ENCODE results near the gene C5.

C5 gene

GRCh38 chr9:120922404-120923195 lies 127.5 kb downstream of the C5 start:
- no peak for DNase-seq (ENCODE audit: low spot score)
- in situ Hi-C loops (cut with MboI; ENCODE audit: low sequenced_read_pairs, unreplicated experiment): no loop called here

GRCh38 chr9:120921661-120922181 lies 128.4 kb downstream of the C5 start:
- TF ChIP-seq CTCF (IDR thresholded peaks at IDR 0.05; ENCODE audit: borderline replicate concordance, control extremely low read depth, extremely low read depth, insufficient read depth, missing control alignments): no peak
- peak; percentile 27 for DNase-seq (ENCODE audit: low spot score)
- in situ Hi-C loops (cut with MboI; ENCODE audit: low sequenced_read_pairs, unreplicated experiment): no loop called here

More at GRCh38 chr9:120922404-120923195, 127.5 kb downstream of the C5 start:
- no peak for TF ChIP-seq CTCF (IDR thresholded peaks at IDR 0.05; ENCODE audit: borderline replicate concordance, control extremely low read depth, extremely low read depth, insufficient read depth, missing control alignments)

- DNase-seq (ENCODE audit: low spot score): no peak
- in situ Hi-C loops (cut with MboI; ENCODE audit: low sequenced_read_pairs, unreplicated experiment): no loop called here
- TF ChIP-seq CTCF (IDR thresholded peaks at IDR 0.05; ENCODE audit: borderline replicate concordance, control extremely low read depth, extremely low read depth, insufficient read depth, missing control alignments): no peak
Observed at GRCh38 chr9:120920806-120921178, 129.3 kb downstream of the C5 start.

- in situ Hi-C loops (cut with MboI; ENCODE audit: low sequenced_read_pairs, unreplicated experiment): no loop called here
- no peak for DNase-seq (ENCODE audit: low spot score)
- no peak for TF ChIP-seq CTCF (IDR thresholded peaks at IDR 0.05; ENCODE audit: borderline replicate concordance, control extremely low read depth, extremely low read depth, insufficient read depth, missing control alignments)
Observed at GRCh38 chr9:120919843-120920805, 130.0 kb downstream of the C5 start.

- in situ Hi-C loops (cut with MboI; ENCODE audit: low sequenced_read_pairs, unreplicated experiment): no loop called here
- no peak for DNase-seq (ENCODE audit: low spot score)
Observed at GRCh38 chr9:120918931-120919842, 130.9 kb downstream of the C5 start.

More at GRCh38 chr9:120918931-120919842, 130.9 kb downstream of the C5 start:
- no peak for TF ChIP-seq CTCF (IDR thresholded peaks at IDR 0.05; ENCODE audit: borderline replicate concordance, control extremely low read depth, extremely low read depth, insufficient read depth, missing control alignments)

Data from GM13976 (cell line).